GM12878 (cell line): ENCODE measurements around the gene RPS2. TPM values are rescaled to one million over a fixed set of nuclear protein-coding genes. Genes with fewer than 3 reads are reported as not detected.
A peak's percentile ranks its signal among the peaks of the same experiment; 100 is the strongest.

Experiments
- BHLHE40 ChIP-seq, 2 experiments: fragments of 450-650 bp in 1 of 2; IDR thresholded peaks; 2 replicates each; pipeline ENCODE4 v1.6.1; 2011 to 2017; ENCODE audit warnings: low read depth in 2 of 2, borderline replicate concordance in 1 of 2, improper control_type of control experiment in 1 of 2, low read length in 1 of 2, mild to moderate bottlenecking in 1 of 2
- CEBPB ChIP-seq, 2 experiments: fragments of 150-350 bp in 1 of 2; IDR thresholded peaks; 2 replicates each; pipeline ENCODE4 v1.6.1; 2012 to 2014; ENCODE audit warnings: low read depth in 2 of 2, low read length in 2 of 2, borderline replicate concordance in 1 of 2, inconsistent platforms in 1 of 2
- ETV6 ChIP-seq, 2 experiments: fragments of 450-650 bp in 1 of 2; IDR thresholded peaks in 1 of 2; conservative IDR thresholded peaks in 1 of 2; 2 replicates each; pipeline ENCODE4 v1.6.1; 2014; ENCODE audit warnings: antibody characterized with exemption in 1 of 2, borderline replicate concordance in 1 of 2, low read depth in 1 of 2, mild to moderate bottlenecking in 1 of 2, moderate library complexity in 1 of 2
- HDAC6 ChIP-seq: fragments of 200-600 bp; sonication (generic); IDR thresholded peaks from one replicate; pipeline ENCODE4 v1.8.0; 2017; ENCODE audit warnings: antibody characterized with exemption; ENCODE audit not compliant: unreplicated experiment
- IKZF2 ChIP-seq, 2 experiments: fragments of 450-650 bp; IDR thresholded peaks; 2 replicates each; pipeline ENCODE4 v1.6.1; 2017; ENCODE audit warnings: mild to moderate bottlenecking in 2 of 2, moderate library complexity in 2 of 2
- KLF5 ChIP-seq: fragments of 450-650 bp; IDR thresholded peaks from 2 replicates; pipeline ENCODE4 v1.6.1; 2014; ENCODE audit warnings: mild to moderate bottlenecking; ENCODE audit not compliant: partially characterized antibody
- MXI1 ChIP-seq: fragments of 150-350 bp; IDR thresholded peaks from 2 replicates; pipeline ENCODE4 v1.6.1; 2011; ENCODE audit warnings: low read depth, mild to moderate bottlenecking, inconsistent platforms, low read length, improper control_type of control experiment
- NR2F1 ChIP-seq: fragments of 450-650 bp; conservative IDR thresholded peaks from 2 replicates; pipeline ENCODE4 v1.6.1; 2017; ENCODE audit warnings: mild to moderate bottlenecking
- PRDM15 ChIP-seq: fragments of 450-650 bp; formaldehyde crosslinking; IDR thresholded peaks from 2 replicates; pipeline ENCODE4 v1.4.0; 2020; ENCODE audit warnings: mild to moderate bottlenecking, moderate library complexity
- RAD21 ChIP-seq: IDR thresholded peaks from 2 replicates; pipeline ENCODE4 v1.6.1; 2011; ENCODE audit warnings: mild to moderate bottlenecking, low read depth, low read length, moderate library complexity; ENCODE audit not compliant: insufficient read depth
- RB1 ChIP-seq: fragments of 450-650 bp; formaldehyde crosslinking; IDR thresholded peaks from 2 replicates; pipeline ENCODE4 v1.6.1; 2017; ENCODE audit warnings: mild to moderate bottlenecking, borderline replicate concordance
- SKIL ChIP-seq: fragments of 450-650 bp; IDR thresholded peaks from 2 replicates; pipeline ENCODE4 v1.6.1; 2017; ENCODE audit warnings: mild to moderate bottlenecking, low read depth, inconsistent platforms; ENCODE audit not compliant: poor library complexity, severe bottlenecking
- SMC3 ChIP-seq: IDR thresholded peaks from 2 replicates; pipeline ENCODE4 v1.6.1; 2011; ENCODE audit warnings: low read length, improper control_type of control experiment, borderline replicate concordance
- SUPT20H ChIP-seq: IDR thresholded peaks from 2 replicates; pipeline ENCODE4 v1.6.1; 2011; ENCODE audit warnings: low read depth, mild to moderate bottlenecking, low read length, moderate library complexity, borderline replicate concordance; ENCODE audit not compliant: control insufficient read depth
- SUZ12 ChIP-seq: fragments of 200-600 bp; sonication (generic); IDR thresholded peaks from one replicate; pipeline ENCODE4 v1.6.1; 2018; ENCODE audit warnings: antibody characterized with exemption, mild to moderate bottlenecking; ENCODE audit not compliant: unreplicated experiment
- TBL1XR1 ChIP-seq: IDR thresholded peaks from 2 replicates; pipeline ENCODE4 v1.6.1; 2012; ENCODE audit warnings: low read depth, low read length, improper control_type of control experiment
- YY1 ChIP-seq: IDR thresholded peaks from 2 replicates; pipeline ENCODE4 v1.6.1; 2011; ENCODE audit warnings: low read depth, mild to moderate bottlenecking, low read length
- ZNF687 ChIP-seq: fragments of 450-650 bp; IDR thresholded peaks from 2 replicates; pipeline ENCODE4 v1.6.1; 2017; ENCODE audit warnings: mild to moderate bottlenecking, moderate library complexity
- polyA plus RNA-seq, 11 experiments: library from polyadenylated mRNA; depleted of rRNA in 4 of 11; unstranded in 6 of 11; stranded (reverse) in 5 of 11; fragments of >200 nt; fragmentation: Nextera tagmentation in 4 of 11; fragmentation: Illumina TruSeq in 1 of 11; extraction: Ambion mirVana in 4 of 11; extraction: Trizol in 1 of 11; gene quantifications; 1 replicate in 1 of 11; 2 replicates in 10 of 11; pipeline versions ENCODE4 v1.2.1 to v1.2.3, GENCODE V29; 2011 to 2016; ENCODE audit warnings: inconsistent platforms in 2 of 11, missing spikeins in 2 of 11, low read depth in 1 of 11
- total RNA-seq, 4 experiments: library from RNA; depleted of rRNA in 3 of 4; stranded (reverse); fragments of >200 nt in 3 of 4; fragmentation: Illumina TruSeq in 1 of 4; extraction: Trizol in 1 of 4; gene quantifications; 2 replicates each; pipeline versions ENCODE4 v1.2.1 to v1.2.3, GENCODE V29; 2013 to 2021

RPS2 gene
- total and polyA plus RNA-seq, 10 of the 15 experiments (the other 5 are each of a cell fraction or from before 2014, with no cell fraction given) = 1,295 to 7,121 (median 3,933) TPM

GRCh38 chr16:2003827-2004641 lies 39.4 kb upstream of the RPS2 start (continued):
- TF ChIP-seq NR2F1 (peak; percentile 66; the same call in 1 of the 2 replicates), CEBPB (IDR thresholded peaks at IDR 0.05; ENCODE audit: borderline replicate concordance in 1 of 2, low read depth in 2 of 2, low read length in 2 of 2) (no peak), YY1 (peak; percentile 83), SKIL (no peak), RAD21 (peak; percentile 43), SUPT20H (no peak), RB1 (peak; percentile 40; the same call in 1 of the 2 replicates), ETV6 (conservative IDR thresholded peaks at IDR 0.05 in 1 of 2, IDR thresholded peaks at IDR 0.05 in 1 of 2; ENCODE audit: borderline replicate concordance in 1 of 2, low read depth in 1 of 2) (no peak), HDAC6 (no peak), KLF5 (no peak), IKZF2 (IDR thresholded peaks at IDR 0.05) (no peak), ZNF687 (no peak), TBL1XR1 (no peak), BHLHE40 (IDR thresholded peaks at IDR 0.05; ENCODE audit: borderline replicate concordance in 1 of 2, low read depth in 2 of 2, low read length in 1 of 2) (peak; percentile 46 to 47; a peak in 2 of 4 replicates), PRDM15 (CRISPR knock-in tag) (no peak), SMC3 (peak; percentile 66; the same call in 1 of the 2 replicates), MXI1 (no peak), SUZ12 (no peak)
